Smooth muscle cell (in vitro differentiated cells): ENCODE data around the gene RBMY1D. TPM values are rescaled to one million over a fixed set of nuclear protein-coding genes. Genes with fewer than 3 reads are reported as not detected.

Experiments
- DNase-seq: peaks from one replicate; lab custom pipeline; 2025; ENCODE audit not compliant: unreplicated experiment; lab: John Stamatoyannopoulos, UW
- H2AFZ ChIP-seq: fragments of 200-600 bp; sonication (generic); 2 replicates; pipeline ENCODE4 v1.6.0; 2016; ENCODE audit warnings: antibody characterized with exemption, low read depth, mild to moderate bottlenecking
- H3F3A ChIP-seq: fragments of 200-600 bp; sonication (generic); 2 replicates; pipeline ENCODE4 v1.6.0; 2017; ENCODE audit warnings: antibody characterized with exemption, low read depth
- H3K27ac ChIP-seq: fragments of 200-600 bp; sonication (generic); 2 replicates; pipeline ENCODE4 v1.5.1; 2016; ENCODE audit warnings: low read depth, mild to moderate bottlenecking
- H3K27me3 ChIP-seq: fragments of 200-600 bp; sonication (generic); 2 replicates; pipeline ENCODE4 v1.6.1; 2016; ENCODE audit warnings: low read depth, mild to moderate bottlenecking
- H3K36me3 ChIP-seq: fragments of 200-600 bp; sonication (generic); 2 replicates; pipeline ENCODE4 v1.5.1; 2016; ENCODE audit warnings: low read depth
- H3K4me1 ChIP-seq: fragments of 200-600 bp; sonication (generic); 2 replicates; pipeline ENCODE4 v1.5.1; 2016; ENCODE audit warnings: low read depth
- H3K4me2 ChIP-seq: fragments of 200-600 bp; sonication (generic); 2 replicates; pipeline ENCODE4 v1.6.0; 2016; ENCODE audit warnings: mild to moderate bottlenecking
- H3K4me3 ChIP-seq: fragments of 200-600 bp; sonication (generic); 2 replicates; pipeline ENCODE4 v1.5.1; 2016; ENCODE audit warnings: mild to moderate bottlenecking
- H3K79me2 ChIP-seq: fragments of 200-600 bp; sonication (generic); 2 replicates; pipeline ENCODE4 v1.6.0; 2016; ENCODE audit warnings: low read depth, mild to moderate bottlenecking
- H3K9ac ChIP-seq: fragments of 200-600 bp; sonication (generic); 2 replicates; pipeline ENCODE4 v1.6.0; 2016; ENCODE audit warnings: low read depth
- H3K9me3 ChIP-seq: fragments of 200-600 bp; sonication (generic); replicated peaks from 2 replicates; pipeline ENCODE4 v1.5.1; 2016; ENCODE audit warnings: low read depth
- H4K20me1 ChIP-seq: fragments of 200-600 bp; sonication (generic); 2 replicates; pipeline ENCODE4 v1.6.0; 2016; ENCODE audit warnings: low read depth
- WGBS: methylation state at CpG from one replicate; pipeline ENCODE4 v1.1.7; 2016; ENCODE audit warnings: low lambda C conversion rate; 5-methylcytosine and 5-hydroxymethylcytosine counted together
- polyA plus RNA-seq: library from polyadenylated mRNA; unstranded; fragments of >200 nt; fragmentation: Nextera tagmentation; extraction: Ambion mirVana; gene quantifications from 2 replicates; pipeline ENCODE4 v1.2.1, GENCODE V29; 2016
- total RNA-seq: library from RNA; depleted of rRNA; stranded (reverse); fragments of >200 nt; gene quantifications from 2 replicates; pipeline ENCODE4 v1.2.3, GENCODE V29; 2014
- TF ChIP-seq, protein P1 (sequence below): fragments of 200-600 bp; sonication (generic); IDR thresholded peaks from 2 replicates; pipeline ENCODE4 v1.5.1; 2017; ENCODE audit warnings: borderline replicate concordance, mild to moderate bottlenecking, antibody characterized with exemption; ENCODE audit not compliant: insufficient read depth, poor library complexity, severe bottlenecking

The RBMY1D gene
- total and polyA plus RNA-seq, 2 experiments from 2014 or later = not detected

DNA sequence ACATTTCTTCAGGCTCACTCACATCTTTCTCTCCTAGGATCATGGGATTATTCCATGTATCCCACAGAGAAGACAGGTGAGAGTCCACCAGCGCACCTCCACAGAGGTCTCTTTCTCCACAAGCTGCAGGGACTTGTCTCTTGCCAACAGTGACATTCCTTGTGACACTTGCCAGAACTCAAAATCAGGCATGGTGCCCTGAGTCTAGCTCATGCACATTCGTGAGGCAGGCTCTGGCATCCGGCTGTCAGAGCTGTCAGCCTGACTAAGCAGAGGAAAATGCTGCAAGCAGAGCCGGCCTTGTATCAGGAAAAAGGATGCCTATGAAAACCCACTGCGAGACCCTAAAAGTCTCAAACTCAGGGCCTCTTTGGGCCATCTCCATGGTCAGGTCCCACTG is 54.8 kb downstream of the RBMY1D start:
- no peak overlapping the region for H2AFZ ChIP-seq
- H3K9me3 ChIP-seq = no peaks in the 10 kb centered on the region
- no peak overlapping the region for H3K9ac ChIP-seq
- no peaks in the 10 kb centered on the region for H4K20me1 ChIP-seq
- no peak overlapping the region for H3K4me2 ChIP-seq
- no CpG with 5 or more reads among the region's 5 CpGs for WGBS
- H3K36me3 ChIP-seq = no peaks in the 10 kb centered on the region
- TF ChIP-seq, protein P1, sequence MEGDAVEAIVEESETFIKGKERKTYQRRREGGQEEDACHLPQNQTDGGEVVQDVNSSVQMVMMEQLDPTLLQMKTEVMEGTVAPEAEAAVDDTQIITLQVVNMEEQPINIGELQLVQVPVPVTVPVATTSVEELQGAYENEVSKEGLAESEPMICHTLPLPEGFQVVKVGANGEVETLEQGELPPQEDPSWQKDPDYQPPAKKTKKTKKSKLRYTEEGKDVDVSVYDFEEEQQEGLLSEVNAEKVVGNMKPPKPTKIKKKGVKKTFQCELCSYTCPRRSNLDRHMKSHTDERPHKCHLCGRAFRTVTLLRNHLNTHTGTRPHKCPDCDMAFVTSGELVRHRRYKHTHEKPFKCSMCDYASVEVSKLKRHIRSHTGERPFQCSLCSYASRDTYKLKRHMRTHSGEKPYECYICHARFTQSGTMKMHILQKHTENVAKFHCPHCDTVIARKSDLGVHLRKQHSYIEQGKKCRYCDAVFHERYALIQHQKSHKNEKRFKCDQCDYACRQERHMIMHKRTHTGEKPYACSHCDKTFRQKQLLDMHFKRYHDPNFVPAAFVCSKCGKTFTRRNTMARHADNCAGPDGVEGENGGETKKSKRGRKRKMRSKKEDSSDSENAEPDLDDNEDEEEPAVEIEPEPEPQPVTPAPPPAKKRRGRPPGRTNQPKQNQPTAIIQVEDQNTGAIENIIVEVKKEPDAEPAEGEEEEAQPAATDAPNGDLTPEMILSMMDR = no peak
- H3K79me2 ChIP-seq = no peaks in the 10 kb centered on the region
- no peak overlapping the region for H3K4me3 ChIP-seq
- no peak overlapping the region for H3K27ac ChIP-seq
- H3F3A ChIP-seq = no peaks in the 10 kb centered on the region
- H3K4me1 ChIP-seq = no peaks in the 10 kb centered on the region
- H3K27me3 ChIP-seq = no peaks in the 10 kb centered on the region
- DNase-seq = no peak

DNA sequence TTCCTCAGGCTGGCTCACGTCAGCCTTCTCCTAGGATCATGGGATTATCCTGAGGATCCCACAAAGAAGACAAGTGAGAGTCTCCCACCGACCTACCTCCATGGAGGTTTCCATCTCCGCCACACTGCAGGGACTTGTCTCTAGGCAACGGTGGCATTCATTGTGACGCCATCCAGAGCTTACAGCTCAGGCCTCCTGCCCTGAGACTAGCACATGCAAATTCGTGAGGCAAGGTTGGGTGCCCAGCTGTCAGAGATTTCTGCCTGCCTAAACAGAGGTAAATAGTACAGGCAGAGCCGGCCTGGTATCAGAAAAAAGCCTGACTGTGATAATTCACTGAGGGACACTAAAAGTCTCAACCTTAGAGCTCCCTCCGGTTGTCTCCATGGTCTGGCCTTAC is 58.0 kb downstream of the RBMY1D start:
- WGBS = no CpG with 5 or more reads among the region's 8 CpGs
- Histone ChIP-seq H3K27ac (no peak overlapping the region), H4K20me1 (no peaks in the 10 kb centered on the region), H3K27me3 (no peaks in the 10 kb centered on the region), H3K36me3 (no peaks in the 10 kb centered on the region), H3K4me1 (no peaks in the 10 kb centered on the region), H3F3A (no peaks in the 10 kb centered on the region), H3K79me2 (no peaks in the 10 kb centered on the region), H3K4me3 (no peak overlapping the region), H2AFZ (no peak overlapping the region), H3K4me2 (no peak overlapping the region), H3K9me3 (no peaks in the 10 kb centered on the region), H3K9ac (no peak overlapping the region)
- no peak for DNase-seq
- TF ChIP-seq, protein P1 = no peak

DNA sequence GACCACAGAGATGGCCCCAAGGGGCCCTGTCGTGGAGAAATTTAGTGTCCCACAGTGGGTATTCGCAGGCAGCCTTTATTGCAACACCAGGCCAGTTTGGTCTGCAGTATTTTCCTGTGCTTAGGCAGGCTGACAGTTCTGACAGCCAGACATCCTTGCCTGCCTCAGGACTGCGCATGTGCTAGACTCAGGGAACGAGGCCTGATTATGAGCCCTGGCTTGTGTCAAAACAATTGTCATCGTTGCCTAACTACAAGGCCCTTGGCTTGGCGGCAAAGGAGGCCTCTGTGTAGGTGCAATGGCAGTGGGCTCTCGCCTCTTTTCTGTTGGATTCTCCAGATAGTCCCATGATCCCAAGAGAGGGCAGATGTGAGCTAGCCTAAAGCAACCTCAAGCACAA is 59.3 kb downstream of the RBMY1D start:
- no peaks in the 10 kb centered on the region for H4K20me1 ChIP-seq
- WGBS = no CpG with 5 or more reads among the region's 7 CpGs
- H3K9me3 ChIP-seq = no peaks in the 10 kb centered on the region
- H3K27ac ChIP-seq = no peak overlapping the region
- no peaks in the 10 kb centered on the region for H3F3A ChIP-seq
- H2AFZ ChIP-seq = no peak overlapping the region
- no peak overlapping the region for H3K4me3 ChIP-seq
- DNase-seq = no peak
- no peaks in the 10 kb centered on the region for H3K79me2 ChIP-seq
- H3K4me2 ChIP-seq = no peak overlapping the region
- TF ChIP-seq, protein P1 = no peak
- H3K36me3 ChIP-seq = no peaks in the 10 kb centered on the region
- no peaks in the 10 kb centered on the region for H3K27me3 ChIP-seq
- no peak overlapping the region for H3K9ac ChIP-seq
- H3K4me1 ChIP-seq = no peaks in the 10 kb centered on the region

Other genes with a start within 250 kb of the RBMY1D start
- gene RBMY1E, start 23.5 kb upstream of the RBMY1D start, total RNA-seq = not detected in 2 replicates
- gene RBMY1E, start 23.5 kb upstream of the RBMY1D start, polyA plus RNA-seq = not detected in 2 replicates